NCI-H1092 (cell line): ENCODE data around the gene VWA3A.
"Not testable (repeated sequence)": the region's sequence is repeated elsewhere in the genome, so short reads cannot be mapped to it uniquely, and the experiment has no call there.

Experiments
- DNase-seq: peaks from one replicate; lab custom pipeline; 2025; lab: John Stamatoyannopoulos, UW

VWA3A gene

GRCh38 chr16:22086440-22086839 is 5.9 kb upstream of the VWA3A start:
- no peak for DNase-seq

GRCh38 chr16:22088642-22089041 is 3.7 kb upstream of the VWA3A start:
- no peak for DNase-seq

- DNase-seq, result no peak
Measured at GRCh38 chr16:22089910-22090309, 2.4 kb upstream of the VWA3A start.

- DNase-seq, result no peak
Measured at GRCh38 chr16:22091721-22092120, 620 bp upstream of the VWA3A start.

GRCh38 chr16:22093331-22093730 is 990 bp downstream of the VWA3A start:
- DNase-seq, result no peak

GRCh38 chr16:22093996-22094395 is 1.7 kb downstream of the VWA3A start:
- no peak for DNase-seq

- peak; percentile 9 for DNase-seq
Measured at GRCh38 chr16:22098405-22099255, 6.3 kb downstream of the VWA3A start.

- DNase-seq, result no peak
Measured at GRCh38 chr16:22099256-22099975, 7.1 kb downstream of the VWA3A start.

- no peak for DNase-seq
Measured at GRCh38 chr16:22103441-22103840, 11.1 kb downstream of the VWA3A start.

- no peak for DNase-seq
Measured at GRCh38 chr16:22109258-22109898, 17.0 kb downstream of the VWA3A start.

GRCh38 chr16:22111629-22112028 is 19.3 kb downstream of the VWA3A start:
- DNase-seq, result not testable (repeated sequence)

GRCh38 chr16:22116095-22116700 is 23.9 kb downstream of the VWA3A start:
- DNase-seq, result no peak

GRCh38 chr16:22117609-22118008 is 25.3 kb downstream of the VWA3A start:
- no peak for DNase-seq

- DNase-seq, result no peak
Measured at GRCh38 chr16:22120440-22120839, 28.1 kb downstream of the VWA3A start.

- DNase-seq, result no peak
Measured at GRCh38 chr16:22122239-22122638, 29.9 kb downstream of the VWA3A start.

- DNase-seq, result no peak
Measured at GRCh38 chr16:22123146-22123545, 30.8 kb downstream of the VWA3A start.

GRCh38 chr16:22123759-22124490 is 31.6 kb downstream of the VWA3A start:
- DNase-seq, result no peak

GRCh38 chr16:22124583-22125284 is 32.4 kb downstream of the VWA3A start:
- no peak for DNase-seq

GRCh38 chr16:22126037-22126558 is 33.8 kb downstream of the VWA3A start:
- no peak for DNase-seq

- not testable (repeated sequence) for DNase-seq
Measured at GRCh38 chr16:22128537-22128936, 36.2 kb downstream of the VWA3A start.

GRCh38 chr16:22130528-22130927 is 38.2 kb downstream of the VWA3A start:
- DNase-seq, result no peak
